GM19099 (cell line): ENCODE measurements around the gene CRYBA4.

Experiments
- POLR2A ChIP-seq: IDR thresholded peaks from 3 replicates; pipeline ENCODE4 v1.6.1; 2011; ENCODE audit warnings: low read depth; ENCODE audit not compliant: insufficient read length; ENCODE audit errors: extremely low read depth

The CRYBA4 gene

GRCh38 chr22:26660961-26661578 lies 39.3 kb downstream of the CRYBA4 start:
- no peak for TF ChIP-seq POLR2A

GRCh38 chr22:26662160-26662559 lies 40.4 kb downstream of the CRYBA4 start:
- TF ChIP-seq POLR2A, result no peak

DNA sequence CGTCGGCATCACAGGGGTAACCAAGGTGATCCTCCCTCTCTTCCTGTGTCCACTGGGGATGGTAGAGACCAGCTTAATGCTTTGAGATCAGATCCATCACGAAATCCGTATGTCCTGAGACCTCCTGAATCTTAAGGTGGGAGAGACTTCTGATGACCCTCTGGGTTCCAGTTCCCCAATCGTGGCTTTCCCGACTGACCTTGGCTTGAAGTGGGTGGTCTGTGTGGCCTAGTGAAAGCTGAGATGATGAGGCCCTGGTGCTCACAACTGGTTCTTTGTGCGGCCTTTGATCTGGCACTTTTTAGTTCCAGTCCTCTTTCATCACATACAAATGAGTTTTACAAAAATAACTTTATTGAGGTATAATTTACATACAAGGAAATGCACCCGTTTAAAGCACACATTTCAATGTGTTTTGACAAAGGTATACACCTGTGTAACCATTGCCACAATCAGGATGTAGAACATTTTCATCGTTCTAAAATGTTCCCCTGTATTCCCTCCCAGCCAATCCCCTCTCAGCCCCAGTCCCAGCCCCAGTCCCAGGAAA lies 41.7 kb downstream of the CRYBA4 start:
- no peak for TF ChIP-seq POLR2A

DNA sequence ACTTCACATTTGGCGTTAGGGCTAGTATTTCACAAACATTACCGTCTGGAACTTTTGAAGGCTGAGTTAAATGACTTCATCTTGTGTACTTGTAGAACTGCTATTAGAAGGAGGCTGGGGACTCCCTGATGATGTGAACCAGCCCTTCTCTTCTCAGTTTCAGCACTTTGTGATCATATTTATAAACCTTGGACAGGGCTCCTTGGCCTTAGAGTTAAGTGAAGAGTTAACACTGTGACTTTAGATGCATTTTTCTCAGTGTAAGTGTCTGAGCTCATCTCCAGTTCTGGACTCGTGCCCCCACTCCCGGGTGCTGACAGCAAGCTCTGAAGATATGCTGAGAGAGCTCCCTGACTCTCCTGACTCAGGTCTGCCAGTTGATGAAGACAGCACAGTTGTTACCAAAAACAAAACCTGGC lies 44.1 kb downstream of the CRYBA4 start:
- no peak for TF ChIP-seq POLR2A

GRCh38 chr22:26667140-26667539 lies 45.4 kb downstream of the CRYBA4 start:
- no peak for TF ChIP-seq POLR2A

- TF ChIP-seq POLR2A, result no peak
Measured at GRCh38 chr22:26669060-26669481, 47.3 kb downstream of the CRYBA4 start.

DNA sequence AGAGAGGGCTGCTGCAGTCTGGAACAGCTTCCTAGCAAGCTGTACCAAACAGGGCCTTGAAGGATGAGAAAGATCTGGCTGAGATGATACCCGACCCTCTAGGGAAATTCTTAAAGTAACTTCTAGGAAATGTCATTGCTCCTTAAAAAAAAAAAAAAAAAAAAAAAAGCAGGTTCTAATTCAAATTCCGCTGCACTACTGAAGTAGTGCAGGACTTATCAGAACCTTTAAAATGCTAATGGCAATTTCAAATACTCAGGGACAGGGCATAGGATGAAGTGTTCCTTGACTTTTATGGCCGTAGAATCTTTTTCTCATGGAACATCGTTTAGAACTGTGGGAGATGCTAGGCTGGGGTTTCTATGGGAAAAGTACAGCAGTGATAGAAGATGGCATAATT lies 48.7 kb downstream of the CRYBA4 start:
- no peak for TF ChIP-seq POLR2A

DNA sequence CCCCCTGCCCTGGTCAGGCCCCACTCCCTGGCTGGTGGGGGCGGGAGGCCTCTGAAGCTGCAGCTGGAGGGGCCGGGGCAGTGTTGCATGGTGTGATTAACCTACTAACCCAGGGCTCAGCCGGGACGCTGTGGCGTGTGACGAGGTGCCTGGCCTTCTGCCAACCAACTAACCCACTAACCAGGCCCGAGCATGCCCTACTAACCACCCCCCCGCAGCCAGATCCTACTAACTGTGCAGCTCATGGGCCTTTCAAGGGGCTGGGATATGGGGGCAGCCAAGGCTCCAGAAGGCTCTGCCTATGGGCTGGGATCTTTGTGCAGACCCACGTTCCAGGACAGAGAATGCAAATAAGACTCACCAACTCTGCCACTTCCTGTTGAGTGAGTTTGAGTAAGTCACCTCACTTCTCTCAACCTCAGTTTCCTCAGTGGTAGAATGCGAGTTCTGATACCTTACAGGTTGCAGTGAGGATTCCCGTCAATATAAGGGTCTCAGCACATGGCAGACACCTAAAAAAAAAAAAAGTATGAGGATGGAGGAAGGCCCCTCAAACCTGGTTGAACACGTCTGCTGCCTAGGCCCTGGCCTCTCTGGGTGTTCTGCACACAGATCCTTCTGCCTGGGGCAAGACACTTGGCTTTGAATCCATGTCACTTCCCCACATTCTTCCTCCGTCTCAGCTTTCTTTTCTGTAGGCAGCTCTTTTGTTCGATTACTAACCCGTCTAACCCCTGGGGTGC lies 49.7 kb downstream of the CRYBA4 start:
- peak; percentile 53 for TF ChIP-seq POLR2A

GRCh38 chr22:26672060-26672471 lies 50.3 kb downstream of the CRYBA4 start:
- TF ChIP-seq POLR2A, result no peak

DNA sequence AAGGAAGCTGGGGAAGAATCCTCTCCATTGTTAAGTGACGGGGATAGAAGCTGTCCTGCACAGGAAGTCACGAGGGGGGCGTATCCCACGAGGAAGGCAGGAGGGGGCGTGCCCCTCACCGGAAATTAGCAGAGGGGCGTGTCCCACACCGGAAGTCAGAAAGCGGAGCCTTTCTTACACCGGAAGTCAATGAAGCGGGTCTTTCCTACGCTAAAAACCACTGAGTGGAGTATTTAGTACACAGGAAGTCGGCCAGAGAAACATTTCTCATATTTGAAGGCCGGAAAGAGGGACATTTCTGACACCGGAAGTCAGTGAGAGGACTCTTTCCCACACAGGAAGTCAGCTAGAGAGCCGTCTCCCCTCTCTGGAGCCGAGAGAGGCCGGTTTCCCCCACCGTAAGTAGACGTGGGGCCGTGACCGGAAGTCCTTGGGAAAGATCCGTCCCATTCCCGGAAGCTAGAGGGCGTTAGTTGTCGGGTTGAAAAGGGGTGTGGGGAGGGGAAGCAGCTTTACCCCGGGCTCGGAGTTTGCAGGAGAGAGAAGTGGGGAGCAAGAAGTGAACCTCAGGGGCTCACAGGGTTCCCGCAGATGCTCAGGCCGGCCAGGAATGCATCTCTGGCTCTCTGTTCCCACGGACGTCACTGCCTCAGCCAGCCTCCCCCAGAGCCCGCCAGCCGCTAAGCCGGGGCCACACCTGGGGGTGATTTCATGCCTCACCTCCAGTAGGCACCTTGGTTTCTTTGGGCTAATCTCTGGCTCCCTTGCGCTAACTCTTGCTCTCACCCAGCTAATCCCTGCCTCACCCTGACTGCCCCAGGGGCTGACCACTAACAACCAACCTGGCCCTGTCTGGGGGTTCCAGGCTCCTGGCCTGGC lies 51.1 kb downstream of the CRYBA4 start:
- TF ChIP-seq POLR2A, result peak; percentile 75

DNA sequence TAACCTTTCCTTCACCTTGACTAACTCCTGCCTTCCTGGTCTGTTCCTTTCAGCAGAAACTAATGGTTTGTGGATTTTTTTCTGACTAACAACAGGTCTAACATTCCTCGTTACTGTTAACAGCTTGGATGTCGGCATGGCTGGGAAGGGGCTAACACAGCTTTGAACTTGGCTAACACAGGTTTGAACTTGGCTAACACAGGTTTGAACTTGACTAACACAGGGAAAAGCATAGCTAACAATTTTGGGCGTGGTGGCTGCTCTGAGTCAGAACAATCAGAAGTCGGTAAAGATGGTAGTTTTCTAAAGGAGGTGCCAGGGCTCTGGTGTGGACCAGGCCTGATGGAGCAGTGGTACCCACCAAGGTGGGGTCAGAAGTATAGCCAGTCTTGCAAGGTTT lies 51.7 kb downstream of the CRYBA4 start:
- no peak for TF ChIP-seq POLR2A

DNA sequence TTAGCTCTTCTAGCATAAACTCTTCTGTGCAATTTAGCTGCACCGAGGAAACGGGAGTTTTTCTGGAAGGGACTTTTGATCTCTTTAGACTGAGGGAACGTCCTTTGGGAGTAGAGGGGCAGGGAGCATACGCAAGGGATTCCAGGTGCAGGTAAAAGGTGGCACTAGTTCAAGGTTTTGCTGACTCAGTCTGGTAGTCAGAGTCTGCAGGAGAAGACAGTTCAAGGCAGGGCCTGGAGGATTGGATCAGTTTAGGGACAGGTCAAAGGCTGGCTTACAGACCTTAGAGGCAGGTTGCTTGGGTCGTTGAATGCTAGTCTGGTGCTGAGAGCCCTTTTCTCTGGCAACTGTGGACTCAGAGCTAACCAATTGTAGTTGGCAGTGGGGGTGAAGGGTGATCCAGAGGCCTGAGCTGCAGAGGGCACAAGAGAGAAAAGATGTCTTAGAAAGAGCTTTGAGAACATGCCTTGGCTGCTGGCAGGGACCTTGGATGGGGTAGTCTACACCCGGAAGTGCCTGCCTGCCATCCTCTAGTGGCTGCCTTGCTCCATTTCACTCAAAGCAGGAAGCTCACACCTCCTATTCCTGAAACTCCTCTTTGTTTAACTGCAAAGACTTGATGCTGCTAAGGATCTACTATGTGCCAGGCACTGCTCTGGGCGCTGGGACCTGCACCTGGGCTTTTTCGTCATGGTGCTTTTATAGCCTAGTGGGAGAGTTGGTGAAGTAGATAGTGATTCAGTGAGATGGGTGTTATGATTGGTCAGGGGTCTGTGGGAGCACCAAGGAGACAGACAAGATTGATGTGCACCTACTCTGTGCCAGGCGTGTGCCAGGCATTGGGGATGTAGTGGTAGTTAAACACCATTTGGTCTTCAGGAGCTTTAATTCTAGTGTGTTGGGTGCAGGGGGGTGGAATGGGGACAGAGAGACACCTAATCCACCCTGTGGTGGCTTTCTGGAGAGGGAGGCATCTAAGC lies 52.7 kb downstream of the CRYBA4 start:
- TF ChIP-seq POLR2A, result peak; percentile 22

DNA sequence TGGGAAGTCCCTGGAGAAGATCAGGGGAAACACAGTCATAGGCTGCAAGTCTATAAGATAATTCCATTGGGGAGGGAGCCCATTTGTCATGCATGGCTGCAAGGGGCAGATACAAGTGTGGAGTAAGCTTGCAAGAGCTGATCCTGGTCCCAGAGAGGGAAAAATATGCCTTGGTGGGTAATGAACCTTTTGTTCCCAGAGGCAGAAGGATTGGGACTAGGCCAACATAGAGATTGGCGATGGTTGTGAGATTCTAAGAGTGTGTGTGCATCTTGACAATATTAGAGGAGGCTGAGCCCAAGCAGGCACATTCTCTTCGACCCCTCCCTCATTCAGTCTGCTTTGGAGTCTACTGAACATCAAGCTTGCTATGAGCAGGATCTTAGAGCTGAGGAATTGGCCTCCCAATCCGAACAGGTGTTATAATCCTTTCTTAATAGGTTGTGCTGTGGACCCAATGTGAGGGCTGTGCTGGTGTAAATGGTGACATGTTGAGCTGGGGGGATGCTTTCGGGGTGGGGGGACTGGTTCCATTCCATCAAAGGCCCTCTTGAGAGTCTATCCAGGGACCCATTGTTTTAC lies 54.0 kb downstream of the CRYBA4 start:
- no peak for TF ChIP-seq POLR2A

GRCh38 chr22:26677217-26677616 lies 55.5 kb downstream of the CRYBA4 start:
- no peak for TF ChIP-seq POLR2A
